ENCODE data around the gene ITM2B.

DNA sequence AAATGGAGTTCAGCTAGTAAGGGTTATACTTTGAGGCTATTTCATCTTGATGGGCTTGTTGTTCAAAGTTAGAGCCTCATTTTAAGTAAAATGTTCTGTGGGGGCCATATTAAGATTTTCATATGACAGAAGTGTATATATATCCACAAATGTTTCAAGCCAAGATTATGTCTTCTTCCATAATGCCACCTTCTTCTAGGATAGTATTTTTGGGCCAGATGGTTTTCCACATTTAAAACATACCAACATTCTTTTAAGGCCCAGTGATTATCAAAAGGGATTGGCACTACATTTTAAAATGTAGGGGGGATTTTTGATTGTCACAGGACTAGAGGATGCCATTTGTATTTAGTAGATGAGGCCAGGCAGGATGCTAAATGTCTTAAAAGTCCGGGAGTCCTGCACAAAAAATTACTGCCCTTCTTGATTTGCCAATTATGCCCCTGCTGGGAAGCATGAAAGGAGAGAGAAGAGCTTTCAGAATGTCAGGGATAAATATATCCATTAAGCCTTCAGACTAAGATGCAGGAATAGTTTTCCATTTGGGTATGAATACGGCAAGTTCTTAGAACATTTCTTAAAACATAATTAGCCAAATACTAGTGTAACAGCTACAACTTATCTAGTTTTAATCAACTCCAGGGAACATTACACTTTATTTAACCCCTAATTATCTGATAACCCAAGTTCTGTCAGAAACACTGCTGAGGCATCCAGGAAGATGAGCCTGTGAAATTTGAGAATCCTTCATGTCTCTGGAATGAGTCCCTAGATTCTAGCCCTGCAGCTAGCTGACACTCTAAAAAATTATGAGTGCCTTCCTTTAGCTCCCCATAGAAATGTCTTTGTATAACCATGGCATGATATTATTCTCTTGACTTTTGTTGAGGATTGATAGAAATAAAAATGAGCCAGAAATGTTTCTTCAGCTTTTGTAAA is 34.0 kb downstream of the ITM2B start:
- TF ChIP-seq, protein P1, sequence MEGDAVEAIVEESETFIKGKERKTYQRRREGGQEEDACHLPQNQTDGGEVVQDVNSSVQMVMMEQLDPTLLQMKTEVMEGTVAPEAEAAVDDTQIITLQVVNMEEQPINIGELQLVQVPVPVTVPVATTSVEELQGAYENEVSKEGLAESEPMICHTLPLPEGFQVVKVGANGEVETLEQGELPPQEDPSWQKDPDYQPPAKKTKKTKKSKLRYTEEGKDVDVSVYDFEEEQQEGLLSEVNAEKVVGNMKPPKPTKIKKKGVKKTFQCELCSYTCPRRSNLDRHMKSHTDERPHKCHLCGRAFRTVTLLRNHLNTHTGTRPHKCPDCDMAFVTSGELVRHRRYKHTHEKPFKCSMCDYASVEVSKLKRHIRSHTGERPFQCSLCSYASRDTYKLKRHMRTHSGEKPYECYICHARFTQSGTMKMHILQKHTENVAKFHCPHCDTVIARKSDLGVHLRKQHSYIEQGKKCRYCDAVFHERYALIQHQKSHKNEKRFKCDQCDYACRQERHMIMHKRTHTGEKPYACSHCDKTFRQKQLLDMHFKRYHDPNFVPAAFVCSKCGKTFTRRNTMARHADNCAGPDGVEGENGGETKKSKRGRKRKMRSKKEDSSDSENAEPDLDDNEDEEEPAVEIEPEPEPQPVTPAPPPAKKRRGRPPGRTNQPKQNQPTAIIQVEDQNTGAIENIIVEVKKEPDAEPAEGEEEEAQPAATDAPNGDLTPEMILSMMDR (IDR thresholded peaks at IDR 0.05), result no peak
- no peak for TF ChIP-seq POLR2A (IDR thresholded peaks at IDR 0.05)
